ENCODE results near the gene SEMA3A.

DNA sequence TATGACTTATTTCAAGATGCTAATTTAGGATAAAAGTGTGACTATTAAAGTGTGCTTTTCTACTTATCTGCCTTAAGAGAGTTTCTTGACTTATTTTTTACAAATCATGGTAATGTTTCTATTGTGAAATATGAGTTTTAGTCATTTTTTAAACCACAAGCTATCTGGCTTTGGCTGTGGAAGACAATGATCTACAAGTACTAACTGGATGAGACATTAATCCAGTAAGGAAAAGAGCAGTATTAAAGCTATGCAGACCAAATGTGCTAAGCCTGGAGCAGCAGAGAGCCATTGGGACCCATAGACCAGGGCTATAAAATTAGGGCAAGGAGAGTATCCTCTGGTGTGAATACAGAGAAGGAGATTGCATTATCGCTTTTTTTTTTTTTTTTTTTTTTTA, 92.4 kb downstream of the SEMA3A start:
- no peak for TF ChIP-seq POLR2A (IDR thresholded peaks at IDR 0.05)
- TF ChIP-seq, protein P1, sequence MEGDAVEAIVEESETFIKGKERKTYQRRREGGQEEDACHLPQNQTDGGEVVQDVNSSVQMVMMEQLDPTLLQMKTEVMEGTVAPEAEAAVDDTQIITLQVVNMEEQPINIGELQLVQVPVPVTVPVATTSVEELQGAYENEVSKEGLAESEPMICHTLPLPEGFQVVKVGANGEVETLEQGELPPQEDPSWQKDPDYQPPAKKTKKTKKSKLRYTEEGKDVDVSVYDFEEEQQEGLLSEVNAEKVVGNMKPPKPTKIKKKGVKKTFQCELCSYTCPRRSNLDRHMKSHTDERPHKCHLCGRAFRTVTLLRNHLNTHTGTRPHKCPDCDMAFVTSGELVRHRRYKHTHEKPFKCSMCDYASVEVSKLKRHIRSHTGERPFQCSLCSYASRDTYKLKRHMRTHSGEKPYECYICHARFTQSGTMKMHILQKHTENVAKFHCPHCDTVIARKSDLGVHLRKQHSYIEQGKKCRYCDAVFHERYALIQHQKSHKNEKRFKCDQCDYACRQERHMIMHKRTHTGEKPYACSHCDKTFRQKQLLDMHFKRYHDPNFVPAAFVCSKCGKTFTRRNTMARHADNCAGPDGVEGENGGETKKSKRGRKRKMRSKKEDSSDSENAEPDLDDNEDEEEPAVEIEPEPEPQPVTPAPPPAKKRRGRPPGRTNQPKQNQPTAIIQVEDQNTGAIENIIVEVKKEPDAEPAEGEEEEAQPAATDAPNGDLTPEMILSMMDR (IDR thresholded peaks at IDR 0.05) = no peak
